NCI-H748 (cell line): ENCODE data around the gene CSF3.
A peak's percentile ranks its signal among the peaks of the same experiment; 100 is the strongest.

Experiments used
- DNase-seq: peaks from one replicate; lab custom pipeline; 2025; ENCODE audit not compliant: unreplicated experiment; lab: John Stamatoyannopoulos, UW

CSF3 gene

DNA sequence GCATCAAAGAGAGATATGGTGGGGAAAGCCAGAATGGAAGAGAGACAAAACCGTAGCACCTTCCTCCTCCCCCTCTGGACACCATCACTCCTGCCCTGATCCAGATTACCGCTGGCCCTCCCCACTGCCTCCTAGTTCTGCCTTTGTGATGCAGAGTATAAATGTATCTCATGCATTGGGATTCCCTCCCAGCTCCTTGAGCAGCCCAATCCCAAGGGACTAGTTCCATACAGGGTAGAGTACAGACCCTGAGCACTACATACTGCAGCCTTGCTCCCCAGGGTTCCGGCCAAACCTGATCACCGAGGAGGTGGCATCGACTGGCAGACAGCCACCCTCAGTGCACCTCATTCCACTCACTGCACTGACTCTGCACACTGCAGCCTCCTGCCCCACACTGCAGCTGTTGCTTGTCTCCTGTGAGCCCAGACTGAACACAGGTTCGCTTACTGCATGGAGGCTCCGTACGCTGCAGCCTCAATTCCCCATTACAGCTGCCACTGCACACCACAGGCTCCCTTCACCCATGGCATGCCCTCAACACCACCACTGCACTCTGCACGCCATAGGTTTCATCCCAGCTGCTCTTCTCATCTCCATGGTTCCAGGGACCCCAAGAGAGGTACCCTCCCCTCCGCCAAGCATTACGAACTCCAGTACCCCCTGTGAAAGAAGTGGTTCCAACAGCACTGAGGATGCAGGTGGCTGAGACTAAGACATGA lies 45.8 kb downstream of the CSF3 start:
- no peak for DNase-seq

DNA sequence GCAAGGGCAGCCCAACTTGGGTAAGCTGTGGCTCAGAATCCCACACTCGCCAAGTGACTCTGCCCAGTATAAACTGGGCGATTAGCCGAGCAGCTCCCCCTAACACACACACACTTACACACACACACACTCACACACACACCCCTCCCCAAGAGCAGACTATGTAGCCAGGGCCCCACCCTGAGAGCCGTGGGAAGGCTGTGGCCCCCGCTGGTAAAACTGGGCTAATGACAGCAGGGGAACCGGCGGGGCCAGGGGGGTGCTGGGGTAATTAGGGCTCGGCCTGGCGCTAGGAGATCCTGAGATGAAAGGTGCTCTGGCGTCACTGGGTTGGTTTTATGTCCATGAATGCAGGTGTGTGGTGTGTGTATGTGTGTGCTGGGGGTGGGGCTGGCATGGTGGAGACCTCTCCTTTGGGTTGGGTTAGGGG lies 46.4 kb downstream of the CSF3 start:
- DNase-seq = no peak

DNA sequence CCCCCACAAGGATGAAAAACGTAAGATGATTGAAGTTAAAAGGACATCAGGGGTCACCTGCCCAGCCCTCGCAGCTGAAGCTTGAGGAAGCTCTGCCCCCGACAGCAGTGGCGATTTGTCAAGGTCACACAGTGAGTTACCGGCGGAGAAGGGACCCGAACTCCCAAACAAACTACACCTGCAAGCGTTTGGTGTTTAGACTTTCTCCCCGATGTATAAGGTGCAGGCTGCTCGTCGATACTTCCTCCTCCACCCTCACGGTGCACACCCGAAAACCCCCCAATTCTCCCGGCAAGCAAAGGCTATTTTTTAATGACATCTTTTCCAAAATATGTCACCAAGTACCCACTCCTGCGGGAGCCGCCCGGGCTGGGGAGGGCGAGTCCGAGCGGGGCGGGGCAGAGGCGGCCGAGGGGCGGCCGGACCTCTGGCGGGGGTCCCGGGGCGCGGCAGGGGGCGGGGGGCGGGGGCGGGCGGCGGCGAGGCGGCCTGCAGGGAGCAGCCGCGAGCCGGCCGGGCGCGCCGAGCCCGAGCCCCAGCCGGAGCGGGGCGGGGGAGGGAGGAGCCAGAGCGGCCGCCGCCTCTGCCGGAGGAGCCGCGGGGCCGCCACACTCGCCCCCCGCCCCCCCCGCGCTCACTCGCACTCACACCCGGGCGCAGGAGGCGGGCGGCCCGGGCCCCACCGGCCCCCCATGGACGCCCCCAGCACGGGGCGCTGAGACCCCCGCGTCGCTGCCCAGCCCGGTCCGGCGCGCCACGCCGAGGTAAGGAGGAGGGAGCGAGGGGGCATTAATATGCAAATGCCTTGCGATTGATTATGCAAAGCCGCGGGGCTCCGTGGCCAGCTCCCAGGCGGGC lies 47.3 kb downstream of the CSF3 start, which contains the start of gene THRA:
THRA (plus strand) TSS at position 637 of the 858 bp plus-strand sequence. CDS start 11,524 bp downstream, outside the sequence.
- DNase-seq = peak; percentile 68

DNA sequence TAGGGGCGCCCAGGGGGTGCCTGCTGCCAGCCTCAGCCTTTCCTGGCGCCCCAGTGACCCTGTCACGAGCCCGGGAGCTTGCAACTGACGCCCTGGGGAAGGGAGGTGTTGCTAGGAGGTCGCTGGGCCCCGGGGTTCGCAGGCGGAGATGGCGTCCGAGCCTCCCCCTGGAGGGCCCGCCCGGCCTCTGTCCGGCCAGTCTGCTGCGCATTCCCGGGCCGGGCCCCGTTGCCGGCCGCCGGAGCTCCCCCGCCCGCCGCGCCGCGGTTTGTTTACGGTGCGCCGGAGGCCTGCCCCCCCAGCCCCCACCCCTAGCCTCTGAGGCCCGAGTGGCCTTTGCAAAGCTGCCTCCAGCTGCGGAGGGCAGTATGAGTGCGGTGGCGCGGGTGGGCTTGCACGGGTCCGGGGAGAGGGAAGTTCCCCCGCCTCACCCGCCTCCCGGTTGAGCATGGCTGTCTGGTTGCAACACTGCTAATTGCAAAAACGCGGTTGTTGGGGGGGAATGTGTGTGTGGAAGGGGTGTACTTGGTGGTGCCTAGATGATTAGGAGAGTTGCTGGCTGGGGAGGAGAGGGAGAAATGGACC lies 48.0 kb downstream of the CSF3 start:
- DNase-seq = peak; percentile 57

DNA sequence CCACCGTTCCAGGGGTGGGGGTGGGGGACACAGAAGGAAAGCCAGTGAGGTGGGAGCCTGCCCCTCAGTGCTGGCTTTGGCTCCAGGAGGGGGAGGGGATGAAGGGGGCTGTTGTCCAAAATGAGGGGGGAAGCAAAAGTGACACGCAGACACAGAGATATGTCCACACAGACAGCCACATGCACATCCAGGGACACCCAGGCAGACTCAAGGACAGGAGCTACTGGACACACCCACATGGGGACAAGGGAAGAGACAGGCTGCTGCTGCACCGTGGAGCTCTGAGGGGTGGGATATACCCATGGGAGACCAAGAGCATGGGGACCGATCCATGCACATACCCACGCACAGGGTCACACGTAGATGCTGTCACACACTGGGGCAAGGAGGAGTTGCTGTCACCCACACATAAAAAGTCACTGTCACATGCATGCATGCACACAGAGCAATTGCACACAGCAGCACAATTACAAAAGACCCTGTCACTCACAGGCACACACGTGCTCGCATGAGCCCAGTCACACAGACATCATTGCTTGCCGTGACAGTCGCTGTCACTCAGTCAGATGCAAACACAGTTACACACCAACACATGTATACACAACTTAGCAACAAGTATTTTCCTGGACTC lies 48.8 kb downstream of the CSF3 start:
- no peak for DNase-seq

DNA sequence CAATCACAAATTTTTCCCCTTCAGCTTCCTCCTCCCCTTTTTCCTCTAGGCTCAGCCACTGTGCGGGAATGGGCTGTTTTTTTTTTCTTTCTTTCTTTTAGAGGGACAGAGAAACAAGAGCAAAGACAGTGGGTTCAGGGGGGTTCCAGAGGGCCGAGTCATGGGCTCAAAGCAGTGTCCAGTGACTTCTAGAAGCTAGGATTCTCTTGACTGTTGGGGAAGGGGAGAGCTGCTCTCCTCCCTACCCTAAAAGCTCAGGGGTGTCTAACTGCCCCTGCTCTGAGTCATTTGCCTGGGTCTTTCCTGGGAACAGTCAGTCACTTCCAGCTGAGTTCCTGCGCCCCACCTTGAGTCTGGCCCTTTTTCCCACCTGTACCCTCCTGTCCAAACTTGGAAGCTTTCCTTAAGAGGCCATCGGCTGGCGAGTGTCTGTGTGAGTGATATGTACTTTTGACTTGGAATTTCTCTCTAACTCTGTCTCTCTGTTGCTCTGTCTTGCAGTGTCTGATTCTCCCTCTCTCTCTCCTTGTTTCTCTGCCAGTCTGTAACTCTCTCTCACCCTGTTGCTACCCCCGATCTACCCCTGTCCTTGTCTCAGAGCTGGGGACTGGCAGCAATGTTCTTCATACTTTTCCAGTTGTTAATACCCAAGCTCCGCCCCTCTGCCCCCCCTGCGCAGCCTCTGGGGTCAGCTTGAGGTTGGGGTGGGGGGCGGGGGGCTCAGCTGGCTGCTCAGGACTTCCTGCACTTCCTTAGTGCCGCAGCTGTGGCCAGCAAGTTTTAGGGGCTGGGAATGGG lies 49.9 kb downstream of the CSF3 start:
- no peak for DNase-seq

DNA sequence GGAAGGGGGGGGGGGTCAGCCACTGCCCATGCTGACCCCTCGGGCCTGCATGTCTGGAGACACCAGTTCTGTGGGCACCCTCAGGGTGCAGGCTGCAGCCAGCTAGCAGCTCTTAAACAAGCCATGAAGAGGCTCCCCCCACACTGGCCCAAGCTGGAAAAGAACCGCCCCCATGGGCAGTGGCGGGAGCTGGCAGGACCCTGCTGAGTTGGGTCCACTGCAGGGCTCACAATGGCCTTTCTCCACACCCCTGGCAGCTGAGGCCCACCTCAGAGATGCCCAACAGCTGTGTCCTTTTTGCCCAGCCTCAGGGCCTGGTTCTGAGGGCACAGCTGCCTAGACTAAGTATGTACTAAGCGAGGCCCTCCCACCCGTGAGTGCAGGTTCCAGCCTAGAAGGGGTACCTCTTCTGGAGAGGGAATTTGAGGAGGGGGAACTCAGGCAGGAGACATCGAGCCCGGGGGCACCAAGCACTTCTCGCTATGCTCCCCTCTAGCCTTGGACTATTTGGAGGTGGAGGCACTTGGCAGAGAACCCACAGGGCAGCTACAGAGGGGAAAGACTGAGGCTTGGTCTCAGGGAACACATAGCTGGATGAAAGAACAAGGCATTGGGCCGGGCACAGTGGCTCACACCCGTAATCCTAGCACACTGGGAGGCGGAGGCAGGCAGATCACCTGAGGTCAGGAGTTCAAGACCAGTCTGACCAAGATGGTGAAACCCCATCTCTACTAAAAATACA lies 50.7 kb downstream of the CSF3 start:
- DNase-seq = no peak
